HG02943 (cell line): ENCODE data around the gene ARHGAP25.

Source experiments
- ATAC-seq: cut with Tn5 transposase; IDR thresholded peaks from one replicate; pipeline ENCODE4 v1.9.1; 2021; ENCODE audit warnings: mild to moderate bottlenecking, low read depth, moderate library complexity; ENCODE audit not compliant: unreplicated experiment

The ARHGAP25 gene

GRCh38 chr2:68825866-68826265, 91.3 kb downstream of the ARHGAP25 start:
- no peak for ATAC-seq

DNA sequence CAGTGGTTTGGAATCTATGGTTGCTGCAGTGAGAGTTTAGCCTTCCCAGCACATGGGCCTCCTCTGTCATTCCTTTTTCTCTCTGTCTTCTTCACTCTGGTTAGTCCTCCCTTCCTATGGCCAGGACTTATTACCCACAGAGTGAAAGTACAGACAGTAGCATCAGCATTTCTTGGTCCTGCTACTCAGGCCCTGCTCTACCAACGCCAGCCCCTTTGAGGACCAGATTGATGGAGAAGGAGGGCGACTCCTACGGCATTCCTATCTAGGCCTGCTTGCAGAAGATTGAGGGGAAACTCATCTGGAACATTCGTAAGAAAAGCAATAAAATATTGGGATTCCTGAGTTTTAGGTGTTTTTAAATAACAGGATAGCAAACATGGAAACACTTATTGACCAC, 93.1 kb downstream of the ARHGAP25 start:
- no peak for ATAC-seq

DNA sequence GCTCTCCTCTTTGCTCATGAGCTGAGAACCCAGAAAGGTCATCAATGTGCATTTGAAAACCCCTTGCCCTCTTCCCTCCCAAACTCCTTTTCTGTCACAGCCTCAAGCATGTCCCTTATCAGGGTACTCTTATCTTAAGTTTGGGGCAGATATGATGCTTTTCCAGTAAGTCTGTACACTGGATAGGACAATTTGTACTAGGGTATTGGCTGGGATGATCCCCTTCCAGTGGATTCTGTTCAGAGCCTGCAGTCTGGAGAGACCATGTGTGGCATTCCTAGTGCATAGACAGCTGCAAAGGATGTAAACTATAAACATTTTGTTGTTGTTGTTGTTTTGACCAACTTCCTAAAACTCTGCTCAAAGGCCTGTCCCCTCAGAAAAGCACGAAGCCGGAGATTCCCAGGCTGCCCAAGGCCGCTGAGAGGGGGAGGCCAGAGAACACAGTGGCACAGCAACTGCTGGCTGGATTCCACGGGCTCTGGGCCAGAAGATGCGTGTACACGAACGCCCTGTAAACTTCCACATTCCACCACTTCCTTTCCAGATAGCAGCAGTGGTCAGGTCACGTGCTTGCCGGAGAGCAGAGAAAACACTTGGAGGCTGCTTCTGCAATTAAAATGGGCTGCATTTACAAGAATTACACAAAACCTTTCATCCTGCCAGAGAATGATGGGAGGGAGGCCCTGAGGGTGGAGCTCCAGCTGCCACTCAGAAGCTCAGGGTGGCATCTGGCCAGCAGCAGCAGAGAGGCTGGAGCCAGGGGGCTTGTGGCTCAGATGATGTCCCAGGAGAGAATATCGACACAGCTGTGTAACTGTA, 94.5 kb downstream of the ARHGAP25 start:
- no peak for ATAC-seq

- ATAC-seq: no peak
Observed at GRCh38 chr2:68829749-68830148, 95.1 kb downstream of the ARHGAP25 start.

DNA sequence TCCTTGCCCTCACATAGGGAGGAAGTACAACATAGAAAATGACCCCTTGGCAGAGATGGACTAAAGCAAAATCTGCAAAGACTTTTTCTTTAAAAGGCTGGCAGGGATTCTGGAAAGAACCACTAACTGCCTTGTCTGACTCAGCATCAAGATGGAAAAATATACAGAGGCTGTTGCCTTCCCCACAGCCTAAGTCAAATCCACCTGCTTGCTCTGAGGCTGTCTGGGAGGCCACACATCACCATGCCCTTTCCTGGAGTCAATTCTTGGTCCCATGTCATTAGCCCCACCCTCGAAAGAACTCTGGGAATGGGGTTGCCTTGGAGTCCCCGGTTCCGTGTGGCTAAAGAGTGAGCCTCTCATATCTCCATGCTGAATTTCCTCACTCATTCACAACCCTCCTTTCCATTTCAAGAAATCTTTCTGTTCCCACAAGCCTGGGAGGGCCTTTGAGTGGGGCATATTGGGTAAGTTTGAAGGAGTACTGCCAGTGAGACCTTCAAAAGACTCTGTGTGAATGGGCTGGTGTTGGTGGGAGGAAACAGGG, 97.1 kb downstream of the ARHGAP25 start:
- no peak for ATAC-seq

DNA sequence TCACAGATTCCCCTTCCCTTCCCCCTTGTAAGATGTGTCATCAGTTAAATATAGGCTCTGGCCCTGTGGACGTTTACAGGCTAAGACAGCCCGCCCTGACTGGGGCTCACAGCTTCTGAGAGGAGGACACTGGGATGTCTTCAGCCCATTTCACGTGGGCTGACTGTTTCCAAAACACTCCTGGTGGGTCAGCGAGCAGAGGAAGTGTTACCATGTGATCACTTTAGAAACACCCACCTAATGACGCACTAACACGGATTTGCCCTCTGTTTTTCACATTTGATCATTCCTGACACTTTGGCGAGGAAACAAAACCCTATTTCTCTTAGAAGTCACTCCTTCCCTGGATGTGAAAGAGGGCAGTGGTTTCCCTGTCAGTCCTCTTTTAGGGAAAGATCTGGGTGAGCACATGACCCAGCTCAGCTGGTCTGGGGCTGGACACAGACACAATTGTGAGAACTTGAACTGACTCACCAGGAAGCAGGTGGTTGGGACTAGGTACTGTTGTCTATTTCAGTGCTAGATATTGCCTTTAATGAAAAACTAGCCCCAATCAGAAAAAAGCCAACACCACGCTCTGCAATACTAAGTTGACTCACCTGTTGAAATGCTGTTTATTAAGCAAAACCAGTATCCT, 97.7 kb downstream of the ARHGAP25 start:
- peak; percentile 53 for ATAC-seq

DNA sequence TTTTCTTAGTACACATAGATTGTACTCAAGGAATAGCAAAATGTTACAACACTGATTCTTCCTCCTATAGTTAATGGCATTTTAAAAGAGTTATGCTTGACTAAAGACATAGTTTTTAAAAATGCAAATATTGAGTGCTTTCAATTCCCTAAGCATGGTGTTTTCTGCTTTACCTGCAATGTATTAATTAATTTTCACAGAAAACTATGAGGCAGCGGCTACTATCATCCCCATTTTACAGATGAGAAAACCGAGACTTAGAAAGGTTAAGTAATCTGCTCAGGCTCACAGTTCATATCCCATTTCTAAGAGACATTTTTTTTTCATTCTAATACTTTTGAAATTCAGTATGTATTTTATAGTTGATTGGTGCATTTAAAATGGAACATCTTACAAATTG, 98.6 kb downstream of the ARHGAP25 start:
- no peak for ATAC-seq

DNA sequence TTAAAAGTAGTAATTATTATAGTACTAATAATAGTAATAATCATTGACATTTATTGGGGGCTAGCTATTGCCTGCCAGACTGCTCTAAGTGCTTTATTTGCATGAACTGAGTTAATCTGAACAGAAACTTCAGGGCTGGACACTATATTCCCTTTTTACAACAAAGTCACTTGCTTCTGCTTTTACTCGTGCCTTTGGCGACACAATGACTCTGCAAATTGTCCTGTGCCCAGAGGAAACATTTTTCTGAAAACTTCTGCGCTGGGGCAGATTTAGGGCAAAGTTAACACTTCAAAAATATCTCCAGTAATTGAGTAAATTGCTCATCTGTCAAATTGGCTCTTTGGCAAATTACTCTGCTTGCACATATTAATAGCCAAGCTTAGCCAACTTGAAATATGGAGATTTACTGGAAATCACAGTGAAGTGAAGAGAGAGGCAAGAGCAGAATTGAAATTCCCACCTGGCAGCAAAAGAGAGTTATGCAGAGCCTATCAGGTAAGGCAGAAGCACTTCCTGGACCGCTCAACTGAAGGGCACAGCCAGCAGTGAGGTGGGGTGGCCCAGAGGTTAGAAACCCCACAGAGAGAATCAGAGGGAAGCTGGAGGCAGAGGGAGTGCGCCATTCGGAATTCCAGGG, 100.2 kb downstream of the ARHGAP25 start:
- ATAC-seq: no peak

DNA sequence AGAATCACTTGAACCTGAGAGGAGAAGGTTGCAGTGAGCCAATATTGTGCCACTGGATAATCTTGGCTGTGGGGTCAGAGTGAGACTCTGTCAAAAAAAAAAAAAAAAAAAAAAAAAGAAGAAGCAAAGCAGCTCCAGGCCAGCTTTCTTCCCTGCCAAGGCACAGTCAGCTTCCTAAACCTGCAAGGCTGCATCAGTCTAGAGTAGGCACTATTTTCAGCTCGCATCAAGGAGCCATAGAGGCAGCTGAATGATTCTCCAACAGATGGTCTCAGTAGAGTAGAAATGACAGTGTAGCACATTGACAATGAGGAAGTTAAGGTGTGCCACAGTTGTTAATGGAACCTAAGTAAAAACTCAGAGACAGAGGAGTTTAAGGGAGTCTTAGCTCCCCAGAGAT, 101.0 kb downstream of the ARHGAP25 start:
- no peak for ATAC-seq

GRCh38 chr2:68837164-68837860, 102.7 kb downstream of the ARHGAP25 start:
- ATAC-seq: no peak

- ATAC-seq: no peak
Observed at GRCh38 chr2:68837861-68838341, 103.3 kb downstream of the ARHGAP25 start.

GRCh38 chr2:68838641-68839040, 104.0 kb downstream of the ARHGAP25 start:
- no peak for ATAC-seq

DNA sequence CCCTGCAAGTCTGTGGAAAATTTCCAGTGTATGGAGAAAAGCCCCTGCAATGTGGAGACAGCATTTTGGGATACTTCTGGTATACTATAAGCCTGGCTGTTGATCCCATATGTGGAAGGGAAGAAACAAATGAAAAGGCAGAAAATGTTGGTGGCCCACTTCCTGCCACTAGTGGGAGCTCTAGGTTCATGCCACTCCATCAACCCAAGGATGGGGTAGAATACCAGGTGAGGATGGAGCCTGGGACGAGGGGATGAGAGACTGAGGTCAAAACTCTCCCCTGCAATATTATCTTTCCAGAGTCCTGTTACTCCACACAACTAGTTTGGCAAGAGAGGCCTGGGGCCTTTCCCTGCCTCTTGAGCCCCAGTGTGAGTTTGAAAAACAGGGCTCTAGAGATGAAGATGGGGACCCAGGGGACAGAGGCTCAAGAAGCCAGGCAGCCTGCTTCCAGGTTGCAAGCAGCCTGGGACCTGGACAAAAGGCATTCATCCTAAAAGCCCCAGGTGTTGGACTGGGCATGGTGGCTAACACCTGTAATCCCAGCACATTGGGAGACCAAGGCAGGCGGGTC, 104.7 kb downstream of the ARHGAP25 start:
- ATAC-seq: no peak

DNA sequence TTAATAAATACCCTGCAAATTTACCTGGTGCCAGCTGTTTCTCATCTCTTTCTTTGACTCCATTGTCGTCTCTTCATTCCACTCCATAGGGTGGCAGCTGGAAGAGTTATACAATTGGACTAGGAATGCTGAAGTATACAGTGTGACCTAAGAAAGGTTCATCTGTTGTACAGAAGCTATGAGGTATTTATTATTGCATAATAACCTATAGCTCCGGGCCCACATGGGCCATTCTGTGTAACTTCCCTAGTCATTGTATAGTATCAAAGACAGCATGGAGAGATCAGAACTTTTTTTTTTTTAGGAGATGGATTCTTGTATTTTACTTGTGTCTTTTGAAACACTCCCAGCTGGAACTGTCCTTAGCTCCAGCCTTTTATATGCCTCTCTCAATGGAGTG, 110.4 kb downstream of the ARHGAP25 start:
- ATAC-seq: no peak

- no peak for ATAC-seq
Observed at GRCh38 chr2:68846091-68846490, 111.5 kb downstream of the ARHGAP25 start.

DNA sequence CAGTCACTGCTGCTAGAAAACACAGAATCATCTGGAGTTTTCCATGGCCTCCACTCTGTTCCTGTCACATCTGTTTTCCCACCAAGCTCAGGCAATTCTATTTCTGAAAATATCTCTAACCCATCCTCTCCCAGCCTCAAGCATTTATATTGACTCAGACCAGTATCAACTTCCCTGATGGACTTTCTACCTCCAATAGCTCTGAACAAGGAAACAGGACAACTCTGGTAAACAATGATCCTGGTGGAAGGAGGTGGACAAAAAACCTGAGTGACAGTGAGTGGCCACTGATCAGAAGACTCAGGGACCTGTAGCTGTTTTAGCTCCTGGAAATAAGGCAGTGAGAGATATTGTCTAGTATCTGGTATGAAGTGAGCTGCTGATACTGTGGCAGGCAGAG, 113.1 kb downstream of the ARHGAP25 start:
- no peak for ATAC-seq

DNA sequence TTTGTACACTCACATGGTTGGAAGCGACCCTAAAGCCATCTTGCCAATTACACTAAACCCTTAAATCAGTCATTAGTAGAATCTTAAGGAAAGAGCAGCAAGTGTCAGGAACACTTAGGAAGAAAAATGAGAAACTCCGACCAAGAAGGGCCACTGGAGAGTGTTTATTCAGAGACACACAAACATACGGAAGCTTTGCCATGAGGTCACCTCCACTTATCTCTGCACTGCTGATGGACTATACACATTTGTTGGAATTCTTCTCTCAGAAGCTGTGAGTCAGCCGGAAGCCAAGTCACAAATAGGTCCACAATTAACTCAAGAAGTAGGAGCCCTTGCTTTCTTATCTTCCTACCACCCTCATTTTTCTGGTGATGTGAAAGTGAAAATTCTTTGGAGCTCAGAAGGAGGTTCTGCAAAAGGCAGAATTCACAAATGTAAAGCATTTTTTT, 115.0 kb downstream of the ARHGAP25 start:
- no peak for ATAC-seq

DNA sequence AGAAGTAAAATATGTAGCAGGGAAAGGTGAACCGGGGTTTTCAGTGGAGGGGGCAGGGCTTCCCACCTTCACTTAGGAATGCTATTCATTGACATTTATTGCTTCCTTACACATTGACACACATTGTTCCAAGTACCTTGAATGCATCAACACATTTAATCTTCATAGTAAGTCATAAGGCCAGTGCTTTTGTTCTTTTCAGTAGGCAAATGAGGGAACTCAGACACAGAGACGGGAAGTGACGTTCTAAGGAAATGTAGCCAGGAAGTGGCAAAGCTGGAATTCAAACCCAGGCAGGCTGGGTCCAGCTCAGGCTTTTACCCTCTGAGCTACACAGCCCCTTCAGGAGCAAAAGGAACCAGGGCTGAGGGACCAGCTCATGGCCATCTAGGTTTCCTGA, 115.9 kb downstream of the ARHGAP25 start:
- no peak for ATAC-seq

DNA sequence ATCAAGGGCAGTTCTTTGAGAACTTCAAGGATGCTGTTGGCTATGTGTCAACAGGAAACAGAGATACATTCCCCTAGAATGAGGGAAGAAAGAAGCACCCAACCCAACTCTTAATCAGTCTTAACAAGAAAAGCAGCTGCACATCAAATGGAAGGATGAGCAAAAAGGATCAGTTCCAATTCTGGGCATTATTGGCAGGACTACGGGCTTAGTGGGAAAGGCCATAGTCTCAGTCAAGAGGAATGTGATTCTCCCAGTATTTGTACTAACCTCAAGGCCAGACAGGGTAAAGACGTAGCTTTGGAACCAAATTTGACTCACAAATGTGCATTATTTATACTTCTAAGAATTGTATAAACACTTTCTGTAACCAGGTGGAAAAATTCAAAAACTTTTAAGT, 118.4 kb downstream of the ARHGAP25 start:
- ATAC-seq: no peak

GRCh38 chr2:68853915-68854314, 119.3 kb downstream of the ARHGAP25 start:
- no peak for ATAC-seq
